ELF-1 (cell line): ENCODE data around the gene DNASE1L1.

Source experiments
- DNase-seq: peaks from one replicate; pipeline ENCODE4 v3.0.0-alpha.2; 2016; ENCODE audit warnings: low read depth, low spot score

Gene DNASE1L1

DNA sequence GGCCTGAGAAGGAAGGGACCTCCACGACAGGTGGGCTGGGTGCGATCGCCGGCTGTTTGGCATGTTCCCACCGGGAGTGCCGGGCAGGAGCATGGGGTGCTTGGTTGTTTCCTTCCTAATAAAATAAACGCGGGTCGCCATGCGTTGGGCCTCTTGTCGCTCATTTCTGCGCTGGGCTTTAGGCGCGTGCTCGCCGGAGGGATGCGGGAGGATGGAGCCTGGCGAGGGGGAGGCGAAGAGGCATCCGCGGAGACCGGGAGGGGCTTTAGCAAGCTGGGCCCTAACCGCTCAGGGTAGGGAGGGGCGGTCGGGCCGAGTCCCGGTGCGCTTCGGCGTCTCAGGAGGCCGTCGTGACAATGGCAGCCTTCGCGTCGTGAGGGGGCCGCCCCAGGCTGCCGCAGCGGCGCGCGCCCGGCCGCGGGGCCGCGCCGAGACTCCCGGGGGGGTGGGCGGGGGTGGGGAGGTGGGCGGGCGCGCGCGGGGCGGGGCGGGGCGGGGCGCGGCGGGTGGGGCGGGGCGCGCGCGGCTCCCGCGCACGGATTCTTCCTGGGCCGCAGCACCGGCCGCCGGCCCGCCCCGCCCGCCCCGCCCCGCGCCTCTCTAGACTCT is 27.4 kb upstream of the DNASE1L1 start:
- DNase-seq: peak; percentile 76

GRCh38 chrX:154435171-154435733 is 26.2 kb upstream of the DNASE1L1 start:
- DNase-seq: no peak

DNA sequence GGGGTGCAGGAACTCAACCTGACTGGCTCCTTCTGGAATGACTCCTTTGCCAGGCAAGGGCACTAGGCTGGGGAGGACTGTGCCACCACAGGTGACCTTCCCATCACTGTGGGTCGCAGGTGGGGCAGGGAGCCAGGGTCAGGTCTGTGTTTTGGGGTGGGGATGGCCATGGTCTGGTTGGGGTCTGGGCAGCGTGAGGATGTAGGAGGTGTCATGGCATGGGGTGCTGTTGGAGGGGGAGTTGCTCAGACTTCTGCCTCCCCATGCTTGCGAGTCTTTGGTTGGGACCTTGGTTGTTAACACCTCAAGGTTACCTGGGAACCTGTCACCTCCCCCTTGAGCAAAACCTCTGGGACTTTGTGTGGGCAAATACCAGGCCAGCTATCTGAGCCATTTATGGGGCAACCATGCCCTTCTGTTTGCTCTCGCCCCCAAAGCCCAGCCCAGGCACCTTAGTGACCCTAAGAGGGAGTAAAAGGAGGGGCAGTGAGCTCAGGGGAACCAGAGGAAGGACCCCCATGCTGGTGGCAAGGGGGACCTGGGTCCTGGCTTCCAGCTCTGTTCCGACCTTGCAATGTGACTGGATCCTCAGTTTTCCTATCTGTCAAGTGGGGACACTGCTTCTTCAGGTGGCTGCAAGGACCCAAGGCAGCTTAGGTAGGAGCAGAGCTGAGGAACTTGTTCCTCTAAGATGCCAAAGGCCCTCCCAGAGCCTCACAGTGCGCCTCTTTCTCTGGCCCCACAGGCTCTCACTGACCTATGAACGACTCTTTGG is 25.5 kb upstream of the DNASE1L1 start:
- no peak for DNase-seq

DNA sequence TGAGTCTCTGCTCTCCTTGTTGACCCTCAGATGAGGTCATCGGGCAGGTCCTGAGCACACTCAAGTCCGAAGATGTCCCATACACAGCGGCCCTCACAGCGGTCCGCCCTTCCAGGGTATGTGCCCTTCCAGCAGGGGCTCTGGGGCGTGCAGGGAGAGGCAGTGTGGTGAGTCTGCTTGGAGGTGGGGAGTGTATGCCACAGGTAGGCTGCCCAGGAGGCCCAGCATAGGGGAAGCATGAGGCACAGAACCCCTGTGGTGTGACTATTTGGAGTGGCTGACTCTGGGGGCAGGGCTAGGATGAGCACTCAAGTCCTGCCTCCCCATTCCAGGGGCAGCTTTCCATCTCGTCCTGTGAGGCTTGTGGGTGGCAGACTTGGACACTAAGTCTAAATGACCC is 24.6 kb upstream of the DNASE1L1 start:
- DNase-seq: no peak

DNA sequence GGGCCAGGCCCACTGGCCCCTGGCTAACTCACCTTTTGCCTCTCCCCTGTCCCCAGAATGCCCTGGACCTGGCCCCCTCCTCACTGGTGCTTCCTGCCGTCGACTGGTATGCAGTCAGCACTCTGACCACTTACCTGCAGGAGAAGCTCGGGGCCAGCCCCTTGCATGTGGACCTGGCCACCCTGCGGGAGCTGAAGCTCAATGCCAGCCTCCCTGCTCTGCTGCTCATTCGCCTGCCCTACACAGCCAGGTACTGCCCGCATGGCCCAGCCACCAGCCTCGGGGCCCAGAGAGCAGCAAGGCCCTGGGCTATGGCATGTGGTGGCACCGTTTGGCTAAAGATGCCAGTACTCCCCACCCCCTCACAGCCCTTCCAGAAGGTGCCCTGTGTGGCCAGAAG is 23.2 kb upstream of the DNASE1L1 start:
- no peak for DNase-seq

DNA sequence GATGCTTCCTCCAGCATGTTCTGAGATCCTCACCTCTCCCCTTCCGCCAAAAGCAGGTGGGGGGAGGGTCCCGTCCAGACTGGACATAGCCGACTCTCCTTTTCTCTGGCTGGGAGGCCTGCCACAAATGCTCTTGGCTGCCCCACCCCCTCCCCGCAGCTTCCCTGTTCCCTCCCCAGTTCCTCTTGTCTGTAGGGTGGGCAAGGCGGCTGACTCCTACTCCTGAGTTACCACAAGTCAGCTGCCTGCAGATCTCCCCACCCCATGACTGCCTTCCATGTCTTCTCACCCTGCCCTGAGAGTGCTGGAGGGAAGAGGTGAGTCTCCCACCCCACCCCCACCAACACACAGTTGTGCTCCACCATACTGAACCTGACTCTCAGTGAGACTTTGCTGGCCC is 22.3 kb upstream of the DNASE1L1 start:
- DNase-seq: no peak

DNA sequence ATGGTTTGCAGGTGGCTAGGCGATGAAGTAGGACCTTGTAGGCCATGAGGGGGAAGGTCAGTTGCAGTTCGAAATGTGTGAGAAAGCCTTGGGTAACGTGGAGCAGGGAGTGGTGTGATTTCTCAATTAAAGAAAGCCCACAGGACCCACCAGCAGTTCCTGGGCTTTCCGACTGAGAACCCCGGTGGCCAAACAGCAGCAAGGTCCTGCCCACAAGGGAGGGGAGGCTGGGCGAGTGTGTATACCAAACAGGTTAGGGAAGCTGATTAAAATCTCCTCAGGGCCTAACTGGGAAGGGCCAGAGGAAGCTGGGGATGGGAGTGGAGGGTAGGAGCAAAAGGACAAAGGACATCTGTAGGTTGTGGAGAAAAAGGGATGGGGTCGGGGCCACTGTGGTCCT is 21.9 kb upstream of the DNASE1L1 start:
- DNase-seq: peak; percentile 83

- no peak for DNase-seq
Measured at GRCh38 chrX:154430479-154430878, 21.4 kb upstream of the DNASE1L1 start.

GRCh38 chrX:154429711-154430110 is 20.7 kb upstream of the DNASE1L1 start:
- DNase-seq: no peak

- peak; percentile 97 for DNase-seq
Measured at GRCh38 chrX:154428176-154429171, 19.4 kb upstream of the DNASE1L1 start, which contains the start of gene ATP6AP1. Gene ATP6AP1 (plus strand): TSS chrX:154428677. CDS start chrX:154428693, 16 bp downstream.

DNA sequence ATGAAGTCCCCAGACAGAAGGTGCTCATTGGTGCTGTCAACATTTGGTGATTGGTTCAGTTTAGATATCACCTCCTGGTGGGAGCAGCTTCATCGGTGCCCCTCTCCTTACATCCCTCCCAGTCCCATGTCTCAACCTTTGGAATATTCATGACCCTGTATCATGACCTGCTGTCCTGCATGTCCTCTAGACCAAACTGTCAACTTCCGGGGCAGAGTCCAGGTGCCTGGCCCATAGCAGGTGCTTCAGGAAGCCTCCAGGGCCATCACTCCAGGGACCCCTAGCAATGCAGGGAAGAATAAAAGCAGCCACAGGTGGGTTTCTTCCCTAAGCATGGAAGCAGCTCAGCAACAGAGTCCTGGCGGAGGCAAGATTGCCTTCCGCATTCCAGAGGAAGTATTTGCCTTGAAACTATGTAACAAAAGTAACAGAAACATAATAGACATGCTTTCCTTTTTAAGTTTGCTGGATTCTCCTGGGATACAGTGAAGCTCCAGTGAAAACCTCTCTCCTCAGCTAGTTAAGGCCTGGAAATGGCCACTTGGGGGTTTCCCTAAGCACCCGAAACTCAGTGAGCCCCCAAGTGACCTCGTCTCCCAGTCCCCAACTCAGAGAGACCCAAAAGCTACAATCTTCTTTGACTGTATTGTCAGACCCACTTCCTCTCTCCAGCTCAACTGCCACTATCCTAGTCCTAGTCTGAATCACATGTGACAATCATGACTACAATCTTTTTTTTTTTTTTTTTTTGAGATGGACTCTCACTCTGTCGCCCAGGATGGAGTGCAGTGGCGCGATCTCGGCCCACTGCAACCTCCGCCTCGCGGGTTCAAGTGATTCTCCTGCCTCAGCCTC is 18.1 kb upstream of the DNASE1L1 start:
- DNase-seq: no peak

DNA sequence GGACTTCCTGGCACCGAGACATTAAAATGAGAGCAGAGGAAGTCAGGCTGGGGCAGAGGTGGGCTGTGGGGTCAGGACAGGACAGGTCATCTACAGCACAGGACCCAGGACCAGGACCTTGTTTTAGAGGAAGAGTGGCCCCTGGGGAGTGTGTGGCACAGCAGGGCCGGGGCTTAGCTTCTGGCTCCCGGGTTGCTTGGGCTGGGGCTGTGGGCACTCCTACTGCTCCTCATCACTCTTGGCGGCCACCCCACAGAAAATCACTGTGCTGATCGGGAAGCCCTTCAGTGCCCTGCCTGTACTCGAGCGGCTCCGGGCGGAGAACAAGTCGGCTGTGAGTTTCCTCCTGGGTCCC is 11.3 kb upstream of the DNASE1L1 start:
- no peak for DNase-seq

- no peak for DNase-seq
Measured at GRCh38 chrX:154419688-154420401, 10.8 kb upstream of the DNASE1L1 start.

GRCh38 chrX:154419189-154419588 is 10.1 kb upstream of the DNASE1L1 start:
- no peak for DNase-seq

- no peak for DNase-seq
Measured at GRCh38 chrX:154417157-154417556, 8.1 kb upstream of the DNASE1L1 start.

GRCh38 chrX:154413142-154413541 is 4.1 kb upstream of the DNASE1L1 start:
- no peak for DNase-seq

- DNase-seq: no peak
Measured at GRCh38 chrX:154412468-154412867, 3.4 kb upstream of the DNASE1L1 start.

DNA sequence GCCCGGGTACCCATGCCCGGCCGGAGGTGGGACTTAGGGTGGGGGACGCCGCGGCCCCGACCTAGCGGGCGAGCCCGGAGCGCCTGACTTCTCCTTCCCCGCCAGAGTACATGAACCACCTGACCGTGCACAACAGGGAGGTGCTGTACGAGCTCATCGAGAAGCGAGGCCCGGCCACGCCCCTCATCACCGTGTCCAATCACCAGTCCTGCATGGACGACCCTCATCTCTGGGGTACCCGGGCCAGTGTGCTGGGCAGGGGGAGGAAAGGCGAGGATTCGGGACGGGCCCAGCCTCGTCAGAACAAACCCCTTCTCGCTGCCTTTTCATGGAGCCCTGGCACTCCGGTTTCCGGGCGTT is 2.9 kb upstream of the DNASE1L1 start:
- DNase-seq: peak; percentile 76

- no peak for DNase-seq
Measured at GRCh38 chrX:154408659-154409221, 314 bp downstream of the DNASE1L1 start.

- no peak for DNase-seq
Measured at GRCh38 chrX:154404625-154405192, 4.3 kb downstream of the DNASE1L1 start.
